GM12874 (cell line): ENCODE data around the gene AGFG1.

Experiments
- CTCF ChIP-seq: IDR thresholded peaks from 2 replicates; pipeline ENCODE4 v1.5.1; 2011; ENCODE audit warnings: low read depth, mild to moderate bottlenecking, control low read depth, low read length, moderate library complexity; ENCODE audit not compliant: insufficient read depth

AGFG1 gene

GRCh38 chr2:227510620-227510958 lies 38.6 kb downstream of the AGFG1 start:
- TF ChIP-seq CTCF: no peak

GRCh38 chr2:227511239-227511930 lies 39.4 kb downstream of the AGFG1 start:
- TF ChIP-seq CTCF: no peak

GRCh38 chr2:227511955-227512354 lies 40.0 kb downstream of the AGFG1 start:
- no peak for TF ChIP-seq CTCF

GRCh38 chr2:227513113-227513512 lies 41.2 kb downstream of the AGFG1 start:
- no peak for TF ChIP-seq CTCF

GRCh38 chr2:227515742-227516141 lies 43.8 kb downstream of the AGFG1 start:
- TF ChIP-seq CTCF: no peak

- no peak for TF ChIP-seq CTCF
These were observed 45.8 kb downstream of the AGFG1 start for GRCh38 chr2:227517724-227518123.

GRCh38 chr2:227524665-227525064 lies 52.7 kb downstream of the AGFG1 start:
- TF ChIP-seq CTCF: no peak

GRCh38 chr2:227527351-227527750 lies 55.4 kb downstream of the AGFG1 start:
- TF ChIP-seq CTCF: no peak
